HEK293 (cell line): ENCODE data around the gene CALB2.

Experiments used
- CTCF ChIA-PET: fragments of 350-600 bp; formaldehyde crosslinking; extraction: SDS; loops from one replicate; lab custom pipeline; 2021; ENCODE audit warnings: antibody characterized with exemption; lab: Yijun Ruan, JAX
- POLR2A ChIA-PET: fragments of 300-600 bp; formaldehyde crosslinking; extraction: SDS; loops from one replicate; lab custom pipeline; 2020; ENCODE audit warnings: antibody characterized with exemption, inconsistent platforms; lab: Yijun Ruan, JAX
- H3K27ac ChIP-seq: fragments of 200-500 bp; sonication (Bioruptor generic); 2 replicates; pipeline ENCODE4 v1.5.1; 2014; ENCODE audit warnings: low read depth, low read length, control low read depth, inconsistent platforms; ENCODE audit errors: extremely low read depth
- H3K36me3 ChIP-seq, 2 experiments: fragments of 200-500 bp in 1 of 2; sonication (Bioruptor generic) in 1 of 2; 1 replicate in 1 of 2; 2 replicates in 1 of 2; pipeline ENCODE4 v1.5.1; 2014 to 2017; ENCODE audit warnings: inconsistent platforms in 2 of 2, low read length in 2 of 2; ENCODE audit not compliant: control insufficient read depth in 2 of 2, insufficient read depth in 1 of 2
- H3K4me1 ChIP-seq: fragments of 200-500 bp; sonication (Bioruptor generic); 2 replicates; pipeline ENCODE4 v1.5.1; 2014; ENCODE audit warnings: mild to moderate bottlenecking, low read length, inconsistent platforms; ENCODE audit not compliant: control insufficient read depth, insufficient read depth
- H3K4me3 ChIP-seq: 2 replicates; pipeline ENCODE4 v1.5.1; 2011; ENCODE audit warnings: low read depth, mild to moderate bottlenecking, control low read depth, low read length, moderate library complexity
- H3K9me3 ChIP-seq: fragments of 200-500 bp; sonication (Bioruptor generic); 2 replicates; pipeline ENCODE4 v1.5.1; 2014; ENCODE audit warnings: low read depth, low read length, inconsistent platforms; ENCODE audit not compliant: control insufficient read depth, insufficient read depth
- HOXD13 ChIP-seq: sonication (generic); formaldehyde crosslinking; IDR thresholded peaks from 2 replicates; pipeline ENCODE4 v1.8.0; 2022; ENCODE audit warnings: missing genetic modification reagents, borderline replicate concordance
- KLF8 ChIP-seq: fragments of 450-650 bp; formaldehyde crosslinking; IDR thresholded peaks from 2 replicates; pipeline ENCODE4 v1.5.1; 2016; ENCODE audit warnings: missing biosample characterization, missing genetic modification characterization
- MEIS1 ChIP-seq: sonication (generic); formaldehyde crosslinking; IDR thresholded peaks from 2 replicates; pipeline ENCODE4 v1.8.1; 2022; ENCODE audit warnings: missing genetic modification reagents, mild to moderate bottlenecking, borderline replicate concordance
- SCRT2 ChIP-seq: fragments of 450-650 bp; formaldehyde crosslinking; IDR thresholded peaks from 2 replicates; pipeline ENCODE4 v1.5.1; 2016; ENCODE audit warnings: missing biosample characterization, missing genetic modification characterization
- WT1 ChIP-seq: fragments of 450-650 bp; formaldehyde crosslinking; IDR thresholded peaks from 2 replicates; pipeline ENCODE4 v1.5.1; 2016; ENCODE audit warnings: missing biosample characterization, missing genetic modification characterization
- ZBTB11 ChIP-seq: fragments of 450-650 bp; formaldehyde crosslinking; conservative IDR thresholded peaks from 2 replicates; pipeline ENCODE4 v1.5.1; 2016; ENCODE audit warnings: low read depth, missing biosample characterization, missing genetic modification characterization
- ZBTB26 ChIP-seq: fragments of 450-650 bp; formaldehyde crosslinking; optimal IDR thresholded peaks from 2 replicates; pipeline ENCODE3; 2016; ENCODE audit warnings: missing biosample characterization, mild to moderate bottlenecking, missing genetic modification characterization
- ZBTB6 ChIP-seq: fragments of 450-650 bp; formaldehyde crosslinking; IDR thresholded peaks from 2 replicates; pipeline ENCODE4 v1.5.1; 2017; ENCODE audit warnings: missing biosample characterization, missing genetic modification characterization
- ZIC2 ChIP-seq: fragments of 450-650 bp; formaldehyde crosslinking; IDR thresholded peaks from 2 replicates; pipeline ENCODE4 v1.5.1; 2016; ENCODE audit warnings: missing biosample characterization, missing genetic modification characterization
- ZNF114 ChIP-seq: fragments of 450-650 bp; formaldehyde crosslinking; IDR thresholded peaks from 2 replicates; pipeline ENCODE4 v1.5.0; 2017; ENCODE audit warnings: missing biosample characterization, missing genetic modification characterization
- ZNF19 ChIP-seq: fragments of 450-650 bp; formaldehyde crosslinking; IDR thresholded peaks from 2 replicates; pipeline ENCODE4; 2016; ENCODE audit warnings: missing biosample characterization, missing genetic modification characterization, low read depth
- ZNF2 ChIP-seq: fragments of 450-650 bp; formaldehyde crosslinking; IDR thresholded peaks from 2 replicates; pipeline ENCODE4 v1.5.1; 2016; ENCODE audit warnings: missing biosample characterization, missing genetic modification characterization
- ZNF302 ChIP-seq: fragments of 450-650 bp; formaldehyde crosslinking; IDR thresholded peaks from 2 replicates; pipeline ENCODE4 v1.5.1; 2016; ENCODE audit warnings: missing biosample characterization, missing genetic modification characterization, low read depth
- ZNF324 ChIP-seq: fragments of 450-650 bp; formaldehyde crosslinking; IDR thresholded peaks from 2 replicates; pipeline ENCODE4 v1.5.1; 2016; ENCODE audit warnings: missing biosample characterization, missing genetic modification characterization
- ZNF433 ChIP-seq: fragments of 450-650 bp; formaldehyde crosslinking; IDR thresholded peaks from 2 replicates; pipeline ENCODE4 v1.5.1; 2016; ENCODE audit warnings: missing biosample characterization, missing genetic modification characterization, low read depth
- ZNF560 ChIP-seq: fragments of 450-650 bp; formaldehyde crosslinking; IDR thresholded peaks from 2 replicates; pipeline ENCODE4 v1.5.1; 2017; ENCODE audit warnings: missing biosample characterization, missing genetic modification characterization, borderline replicate concordance
- ZNF580 ChIP-seq: fragments of 450-650 bp; formaldehyde crosslinking; IDR thresholded peaks from 2 replicates; pipeline ENCODE4 v1.5.1; 2016; ENCODE audit warnings: missing biosample characterization, missing genetic modification characterization
- ZNF596 ChIP-seq: fragments of 450-650 bp; IDR thresholded peaks from 2 replicates; pipeline ENCODE4 v1.5.0; 2018; ENCODE audit warnings: missing biosample characterization, mild to moderate bottlenecking, missing genetic modification characterization, moderate library complexity
- ZNF626 ChIP-seq: fragments of 450-650 bp; sonication (Bioruptor Pico); formaldehyde crosslinking; IDR thresholded peaks from 2 replicates; pipeline ENCODE4 v1.5.1; 2018; ENCODE audit warnings: missing biosample characterization, missing genetic modification characterization, inconsistent platforms
- ZNF629 ChIP-seq: fragments of 450-650 bp; formaldehyde crosslinking; IDR thresholded peaks from 2 replicates; pipeline ENCODE4 v1.5.1; 2017; ENCODE audit warnings: missing biosample characterization, missing genetic modification characterization
- ZNF707 ChIP-seq: fragments of 450-650 bp; formaldehyde crosslinking; IDR thresholded peaks from 2 replicates; pipeline ENCODE4 v1.5.1; 2016; ENCODE audit warnings: missing biosample characterization, missing genetic modification characterization
- ZNF785 ChIP-seq: fragments of 450-650 bp; formaldehyde crosslinking; IDR thresholded peaks from 2 replicates; pipeline ENCODE4 v1.5.1; 2016; ENCODE audit warnings: missing biosample characterization, missing genetic modification characterization
- TF ChIP-seq, protein P1 (sequence below): fragments of 450-650 bp; formaldehyde crosslinking; IDR thresholded peaks from 2 replicates; pipeline ENCODE4 v1.5.1; 2016; ENCODE audit warnings: missing biosample characterization, missing genetic modification characterization
- TF ChIP-seq, protein P2 (sequence below): fragments of 450-650 bp; IDR thresholded peaks from 2 replicates; pipeline ENCODE4 v1.5.1; 2018; ENCODE audit warnings: missing biosample characterization, missing genetic modification characterization
- TF ChIP-seq, protein P3 (sequence below): fragments of 450-650 bp; formaldehyde crosslinking; IDR thresholded peaks from 2 replicates; pipeline ENCODE4 v1.5.1; 2016; ENCODE audit warnings: missing biosample characterization, missing genetic modification characterization, low read depth

CALB2 gene

GRCh38 chr16:71426069-71426879, 67.8 kb downstream of the CALB2 start:
- POLR2A ChIA-PET, result interaction anchor here (0.6 to 1.8 kb wide), 4 partner anchors 36 to 667 kb away, joined by 3 to 8 read pairs (median 6); partner anchors contain the start of genes DHX38, TXNL4B and ZNF23
- peak overlapping the region; percentile 27; the same call in 1 of the 2 replicates for H3K27ac ChIP-seq
- TF ChIP-seq SCRT2 (tag by site-specific recombination) (peak; percentile 63), ZNF560 (tag by site-specific recombination) (no peak), HOXD13 (CRISPR knock-in tag) (no peak), ZNF596 (tag by site-specific recombination) (no peak), ZNF707 (no peak), ZNF629 (tag by site-specific recombination) (peak; percentile 69), ZNF324 (peak; percentile 95), ZNF302 (tag by site-specific recombination) (peak; percentile 48; the same call in 1 of the 2 replicates), WT1 (no peak), ZNF114 (tag by site-specific recombination) (no peak), ZBTB26 (tag by site-specific recombination) (peak; percentile 59), ZIC2 (tag by site-specific recombination) (peak; percentile 74), ZNF580 (tag by site-specific recombination) (peak; percentile 86), ZNF2 (tag by site-specific recombination) (peak; percentile 90; the same call in 1 of the 2 replicates), KLF8 (tag by site-specific recombination) (peak; percentile 82), MEIS1 (CRISPR knock-in tag) (no peak), ZBTB11 (tag by site-specific recombination) (peak; percentile 36), ZBTB6 (peak; percentile 32; the same call in 1 of the 2 replicates), ZNF19 (tag by site-specific recombination) (0 out of 2 replicates have a peak, but pooled peaks have one; percentile 18), ZNF785 (tag by site-specific recombination) (peak; percentile 61; the same call in 1 of the 2 replicates), ZNF626 (tag by site-specific recombination) (no peak), ZNF433 (tag by site-specific recombination) (no peak)
- TF ChIP-seq, protein P1, sequence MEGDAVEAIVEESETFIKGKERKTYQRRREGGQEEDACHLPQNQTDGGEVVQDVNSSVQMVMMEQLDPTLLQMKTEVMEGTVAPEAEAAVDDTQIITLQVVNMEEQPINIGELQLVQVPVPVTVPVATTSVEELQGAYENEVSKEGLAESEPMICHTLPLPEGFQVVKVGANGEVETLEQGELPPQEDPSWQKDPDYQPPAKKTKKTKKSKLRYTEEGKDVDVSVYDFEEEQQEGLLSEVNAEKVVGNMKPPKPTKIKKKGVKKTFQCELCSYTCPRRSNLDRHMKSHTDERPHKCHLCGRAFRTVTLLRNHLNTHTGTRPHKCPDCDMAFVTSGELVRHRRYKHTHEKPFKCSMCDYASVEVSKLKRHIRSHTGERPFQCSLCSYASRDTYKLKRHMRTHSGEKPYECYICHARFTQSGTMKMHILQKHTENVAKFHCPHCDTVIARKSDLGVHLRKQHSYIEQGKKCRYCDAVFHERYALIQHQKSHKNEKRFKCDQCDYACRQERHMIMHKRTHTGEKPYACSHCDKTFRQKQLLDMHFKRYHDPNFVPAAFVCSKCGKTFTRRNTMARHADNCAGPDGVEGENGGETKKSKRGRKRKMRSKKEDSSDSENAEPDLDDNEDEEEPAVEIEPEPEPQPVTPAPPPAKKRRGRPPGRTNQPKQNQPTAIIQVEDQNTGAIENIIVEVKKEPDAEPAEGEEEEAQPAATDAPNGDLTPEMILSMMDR (tag by site-specific recombination), result 0 out of 2 replicates have a peak, but pooled peaks have one; percentile 17
- TF ChIP-seq, protein P2, sequence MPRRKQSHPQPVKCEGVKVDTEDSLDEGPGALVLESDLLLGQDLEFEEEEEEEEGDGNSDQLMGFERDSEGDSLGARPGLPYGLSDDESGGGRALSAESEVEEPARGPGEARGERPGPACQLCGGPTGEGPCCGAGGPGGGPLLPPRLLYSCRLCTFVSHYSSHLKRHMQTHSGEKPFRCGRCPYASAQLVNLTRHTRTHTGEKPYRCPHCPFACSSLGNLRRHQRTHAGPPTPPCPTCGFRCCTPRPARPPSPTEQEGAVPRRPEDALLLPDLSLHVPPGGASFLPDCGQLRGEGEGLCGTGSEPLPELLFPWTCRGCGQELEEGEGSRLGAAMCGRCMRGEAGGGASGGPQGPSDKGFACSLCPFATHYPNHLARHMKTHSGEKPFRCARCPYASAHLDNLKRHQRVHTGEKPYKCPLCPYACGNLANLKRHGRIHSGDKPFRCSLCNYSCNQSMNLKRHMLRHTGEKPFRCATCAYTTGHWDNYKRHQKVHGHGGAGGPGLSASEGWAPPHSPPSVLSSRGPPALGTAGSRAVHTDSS, result peak; percentile 68
- TF ChIP-seq, protein P3, sequence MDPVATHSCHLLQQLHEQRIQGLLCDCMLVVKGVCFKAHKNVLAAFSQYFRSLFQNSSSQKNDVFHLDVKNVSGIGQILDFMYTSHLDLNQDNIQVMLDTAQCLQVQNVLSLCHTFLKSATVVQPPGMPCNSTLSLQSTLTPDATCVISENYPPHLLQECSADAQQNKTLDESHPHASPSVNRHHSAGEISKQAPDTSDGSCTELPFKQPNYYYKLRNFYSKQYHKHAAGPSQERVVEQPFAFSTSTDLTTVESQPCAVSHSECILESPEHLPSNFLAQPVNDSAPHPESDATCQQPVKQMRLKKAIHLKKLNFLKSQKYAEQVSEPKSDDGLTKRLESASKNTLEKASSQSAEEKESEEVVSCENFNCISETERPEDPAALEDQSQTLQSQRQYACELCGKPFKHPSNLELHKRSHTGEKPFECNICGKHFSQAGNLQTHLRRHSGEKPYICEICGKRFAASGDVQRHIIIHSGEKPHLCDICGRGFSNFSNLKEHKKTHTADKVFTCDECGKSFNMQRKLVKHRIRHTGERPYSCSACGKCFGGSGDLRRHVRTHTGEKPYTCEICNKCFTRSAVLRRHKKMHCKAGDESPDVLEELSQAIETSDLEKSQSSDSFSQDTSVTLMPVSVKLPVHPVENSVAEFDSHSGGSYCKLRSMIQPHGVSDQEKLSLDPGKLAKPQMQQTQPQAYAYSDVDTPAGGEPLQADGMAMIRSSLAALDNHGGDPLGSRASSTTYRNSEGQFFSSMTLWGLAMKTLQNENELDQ, result no peak

More at GRCh38 chr16:71426069-71426879, 67.8 kb downstream of the CALB2 start:
- H3K4me3 ChIP-seq, result peak overlapping the region; percentile 59
- no peaks in the 10 kb centered on the region for H3K9me3 ChIP-seq
- no peaks in the 10 kb centered on the region for H3K4me1 ChIP-seq
- no peaks in the 10 kb centered on the region for H3K36me3 ChIP-seq
- CTCF ChIA-PET, result interaction anchor here (0.6 to 11.6 kb wide), 8 partner anchors 14 to 481 kb away, joined by 3 to 77 read pairs (median 4); no protein-coding TSS in a partner anchor
